IMR-90 (cell line): ENCODE measurements around the gene ARL6IP6. TPM values are rescaled to one million over a fixed set of nuclear protein-coding genes. Genes with fewer than 3 reads are reported as not detected.

ENCODE experiments used
- ATAC-seq: fragments of 200-7000 bp; cut with Tn5 transposase; 2 replicates; pipeline ENCODE4 v1.9.1; 2020; ENCODE audit warnings: low read depth, mild to moderate bottlenecking, moderate library complexity
- BruUV-seq: library from RNA; stranded (reverse); fragments of 400-500 nt; replicated peaks from 2 replicates; lab custom pipeline; 2021; lab: Mats Ljungman, UMichigan
- CTCF ChIA-PET: fragments of 300-600 bp; formaldehyde crosslinking; extraction: SDS; loops from one replicate; lab custom pipeline; 2021; ENCODE audit warnings: antibody characterized with exemption; lab: Yijun Ruan, JAX
- POLR2A ChIA-PET: fragments of 300-600 bp; sonication (Branson Sonifier 250); formaldehyde crosslinking; loops from one replicate; lab custom pipeline; 2022; ENCODE audit warnings: antibody characterized with exemption; ENCODE audit not compliant: unreplicated experiment; lab: Charles Lee
- DNase-seq: peaks from one replicate; pipeline ENCODE4 v3.0.0; 2013
- H2AFZ ChIP-seq: replicated peaks from 2 replicates; pipeline ENCODE3; 2013; ENCODE audit warnings: low read length, mild to moderate bottlenecking; ENCODE audit not compliant: poor library complexity
- H2AK5ac ChIP-seq: 2 replicates; pipeline ENCODE4 v1.6.1; 2013; ENCODE audit warnings: low read depth, low read length, inconsistent platforms
- H2AK9ac ChIP-seq: replicated peaks from 2 replicates; pipeline ENCODE3; 2013; ENCODE audit warnings: mild to moderate bottlenecking, low read depth, low read length, moderate library complexity; ENCODE audit not compliant: poor library complexity
- H2BK120ac ChIP-seq: 2 replicates; pipeline ENCODE4 v1.6.1; 2013; ENCODE audit warnings: low read depth, low read length, inconsistent platforms
- H2BK15ac ChIP-seq: 3 replicates; pipeline ENCODE4 v1.6.1; 2013; ENCODE audit warnings: low read depth, low read length, inconsistent platforms
- H2BK20ac ChIP-seq: 2 replicates; pipeline ENCODE4 v1.6.1; 2013; ENCODE audit warnings: low read depth, mild to moderate bottlenecking, inconsistent platforms, low read length, moderate library complexity
- H2BK5ac ChIP-seq: 2 replicates; pipeline ENCODE4 v1.6.1; 2013; ENCODE audit warnings: mild to moderate bottlenecking, low read depth, low read length, inconsistent platforms; ENCODE audit not compliant: poor library complexity, severe bottlenecking
- H3K14ac ChIP-seq: replicated peaks from 2 replicates; pipeline ENCODE4 v1.6.1; 2013; ENCODE audit warnings: low read depth, low read length, inconsistent platforms
- H3K18ac ChIP-seq: 2 replicates; pipeline ENCODE4 v1.6.1; 2013; ENCODE audit warnings: low read depth, low read length, control low read depth
- H3K23ac ChIP-seq: 2 replicates; pipeline ENCODE4 v1.6.1; 2013; ENCODE audit warnings: low read depth, low read length, inconsistent platforms
- H3K27ac ChIP-seq: 2 replicates; pipeline ENCODE4 v1.5.1; 2013; ENCODE audit warnings: mild to moderate bottlenecking, control low read depth, low read length; ENCODE audit not compliant: insufficient read depth
- H3K27me3 ChIP-seq: 2 replicates; pipeline ENCODE4 v1.6.1; 2013; ENCODE audit warnings: low read length; ENCODE audit not compliant: control insufficient read depth, insufficient read depth
- H3K36me3 ChIP-seq: 2 replicates; pipeline ENCODE4 v1.6.1; 2013; ENCODE audit warnings: low read length, mixed read lengths; ENCODE audit not compliant: control insufficient read depth, insufficient read depth
- H3K4ac ChIP-seq: 2 replicates; pipeline ENCODE4 v1.6.1; 2013; ENCODE audit warnings: low read depth, low read length, inconsistent platforms
- H3K4me1 ChIP-seq: 2 replicates; pipeline ENCODE4 v1.6.1; 2013; ENCODE audit warnings: low read length, mixed read lengths; ENCODE audit not compliant: control insufficient read depth, insufficient read depth
- H3K4me2 ChIP-seq: 2 replicates; pipeline ENCODE4 v1.6.1; 2013; ENCODE audit warnings: low read depth, mild to moderate bottlenecking, control low read depth, low read length, moderate library complexity
- H3K4me3 ChIP-seq: 2 replicates; pipeline ENCODE4 v1.5.1; 2013; ENCODE audit warnings: low read depth, mild to moderate bottlenecking, control low read depth, low read length, moderate library complexity; ENCODE audit not compliant: insufficient read depth
- H3K56ac ChIP-seq: 2 replicates; pipeline ENCODE4 v1.6.1; 2013; ENCODE audit warnings: low read length, inconsistent platforms; ENCODE audit not compliant: insufficient read depth; ENCODE audit errors: extremely low read depth
- H3K79me1 ChIP-seq, 2 experiments: 2 replicates each; pipeline ENCODE4 v1.6.1; 2013; ENCODE audit warnings: low read length in 2 of 2, inconsistent platforms in 1 of 2, low read depth in 1 of 2
- H3K9ac ChIP-seq: 2 replicates; pipeline ENCODE4 v1.6.1; 2013; ENCODE audit warnings: low read depth, low read length, control low read depth
- H3K9me1 ChIP-seq: 2 replicates; pipeline ENCODE4 v1.6.1; 2013; ENCODE audit warnings: low read length, inconsistent platforms; ENCODE audit not compliant: insufficient read depth
- H3K9me3 ChIP-seq: 2 replicates; pipeline ENCODE4 v1.6.1; 2013; ENCODE audit warnings: low read length; ENCODE audit not compliant: control insufficient read depth, insufficient read depth
- H4K20me1 ChIP-seq: 2 replicates; pipeline ENCODE4 v1.6.1; 2013; ENCODE audit warnings: low read length, inconsistent platforms; ENCODE audit not compliant: insufficient read depth
- H4K5ac ChIP-seq: 2 replicates; pipeline ENCODE4 v1.6.1; 2013; ENCODE audit warnings: mild to moderate bottlenecking, low read depth, low read length, control low read depth
- H4K8ac ChIP-seq, 2 experiments: 2 replicates each; pipeline ENCODE4 v1.6.1; 2013; ENCODE audit warnings: low read depth in 2 of 2, low read length in 2 of 2, control low read depth in 1 of 2, inconsistent platforms in 1 of 2
- H4K91ac ChIP-seq: 2 replicates; pipeline ENCODE4 v1.6.1; 2013; ENCODE audit warnings: low read depth, low read length, inconsistent platforms; ENCODE audit not compliant: insufficient read depth
- BHLHE40 ChIP-seq: fragments of 150-350 bp; IDR thresholded peaks from 2 replicates; pipeline ENCODE4 v1.6.1; 2016; ENCODE audit warnings: mild to moderate bottlenecking, low read depth, low read length
- CEBPB ChIP-seq: IDR thresholded peaks from 2 replicates; pipeline ENCODE4 v1.6.1; 2012; ENCODE audit warnings: low read depth, low read length, improper control_type of control experiment
- CHD1 ChIP-seq: IDR thresholded peaks from 2 replicates; pipeline ENCODE4 v1.6.1; 2012; ENCODE audit warnings: low read depth, low read length, improper control_type of control experiment
- FOS ChIP-seq: fragments of 150-350 bp; IDR thresholded peaks from 2 replicates; pipeline ENCODE4 v1.6.1; 2016; ENCODE audit warnings: low read depth, low read length
- MAFK ChIP-seq: IDR thresholded peaks from 2 replicates; pipeline ENCODE4 v1.6.1; 2012; ENCODE audit warnings: low read depth, low read length, improper control_type of control experiment
- MAZ ChIP-seq: IDR thresholded peaks from 2 replicates; pipeline ENCODE4 v1.6.1; 2012; ENCODE audit warnings: low read depth, mild to moderate bottlenecking, low read length, improper control_type of control experiment, moderate library complexity, borderline replicate concordance
- MXI1 ChIP-seq: IDR thresholded peaks from 2 replicates; pipeline ENCODE4 v1.6.1; 2012; ENCODE audit warnings: low read depth, mild to moderate bottlenecking, low read length, moderate library complexity, borderline replicate concordance
- NFE2L2 ChIP-seq: fragments of 150-350 bp; IDR thresholded peaks from 2 replicates; pipeline ENCODE4 v1.6.1; 2016; ENCODE audit warnings: low read depth, mild to moderate bottlenecking, low read length
- RAD21 ChIP-seq: IDR thresholded peaks from 2 replicates; pipeline ENCODE4 v1.6.1; 2012; ENCODE audit warnings: low read length, improper control_type of control experiment
- RCOR1 ChIP-seq: IDR thresholded peaks from 2 replicates; pipeline ENCODE4 v1.6.1; 2012; ENCODE audit warnings: mild to moderate bottlenecking, low read length, improper control_type of control experiment; ENCODE audit not compliant: insufficient replicate concordance
- RFX5 ChIP-seq: IDR thresholded peaks from 2 replicates; pipeline ENCODE4 v1.8.0; 2012; ENCODE audit warnings: low read depth, mild to moderate bottlenecking, low read length, moderate library complexity
- SMC3 ChIP-seq: fragments of 150-350 bp; IDR thresholded peaks from 2 replicates; pipeline ENCODE4 v1.6.1; 2016; ENCODE audit warnings: low read depth, mild to moderate bottlenecking, antibody characterized with exemption, low read length, moderate library complexity
- USF2 ChIP-seq: fragments of 150-350 bp; IDR thresholded peaks from 2 replicates; pipeline ENCODE4 v1.6.1; 2017; ENCODE audit warnings: mild to moderate bottlenecking, antibody characterized with exemption, low read length, low read depth
- WGBS, 2 experiments: methylation state at CpG; one replicate each; pipeline versions ENCODE4 v1.1.5 to v1.1.7; 2013; ENCODE audit warnings: missing lambda C conversion rate in 2 of 2; ENCODE audit not compliant: insufficient read length in 1 of 2; ENCODE audit errors: extremely low coverage in 2 of 2; 5-methylcytosine and 5-hydroxymethylcytosine counted together
- dilution Hi-C: fragments of 300-500 bp; cut with HindIII; formaldehyde crosslinking; loops from one replicate; pipeline ENCODE4 v1.14.3; 2018; ENCODE audit warnings: low sequenced_read_pairs; ENCODE audit not compliant: unreplicated experiment
- in situ Hi-C: fragments of 300-500 bp; cut with MboI; formaldehyde crosslinking; loops from 3 replicates; pipeline ENCODE4 v1.14.3; 2019; ENCODE audit warnings: low sequenced_read_pairs, inconsistent platforms, mixed read lengths
- intact Hi-C: fragments of 100-400 bp; cut with micrococcal nuclease; formaldehyde crosslinking; loops from 2 replicates; pipeline ENCODE4 v1.10.0; 2022
- polyA plus RNA-seq, 3 experiments: library from polyadenylated mRNA; depleted of rRNA; stranded (reverse); fragments of >200 nt; gene quantifications; 2 replicates each; pipeline ENCODE4 v1.2.3, GENCODE V29; 2012; ENCODE audit warnings: low replicate concordance in 1 of 3
- total RNA-seq: library from RNA; depleted of rRNA; stranded (reverse); fragments of >200 nt; gene quantifications from 2 replicates; pipeline ENCODE4 v1.2.3, GENCODE V29; 2012
- TF ChIP-seq, protein P1 (sequence below): conservative IDR thresholded peaks from 2 replicates; pipeline ENCODE4 v1.5.1; 2012; ENCODE audit warnings: mild to moderate bottlenecking, low read depth, low read length, improper control_type of control experiment
- TF ChIP-seq, protein P2 (sequence below): fragments of 150-350 bp; IDR thresholded peaks from 2 replicates; pipeline ENCODE4 v1.6.1; 2016; ENCODE audit warnings: low read depth, mild to moderate bottlenecking, low read length, moderate library complexity, borderline replicate concordance

Gene ARL6IP6
- total and polyA plus RNA-seq, 2 of the 4 experiments (the other 2 are of a cell fraction) = 4.1 to 14.7 TPM

DNA sequence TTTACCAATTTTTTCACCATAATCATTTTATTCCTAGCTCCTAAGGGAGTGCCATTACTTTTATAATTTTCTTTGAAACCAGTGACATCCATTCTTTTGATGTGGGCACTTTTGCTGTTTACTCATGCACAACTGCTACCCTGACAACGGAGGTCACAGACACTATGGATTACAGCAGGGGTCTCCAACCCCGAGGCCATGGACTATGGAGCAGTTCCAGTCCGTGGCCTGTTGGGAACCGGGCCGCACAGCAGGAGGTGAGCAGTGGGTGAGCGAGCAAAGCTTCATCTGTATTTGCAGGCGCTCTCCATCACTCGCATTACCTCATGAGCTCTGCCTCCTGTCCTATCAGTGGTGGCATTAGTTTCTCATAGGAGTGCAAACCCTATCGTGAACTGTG lies 35.8 kb upstream of the ARL6IP6 start:
- no peak overlapping the region for H2BK15ac ChIP-seq
- H3K18ac ChIP-seq = no peak overlapping the region
- no peak overlapping the region for H3K4ac ChIP-seq
- no peak overlapping the region for H3K56ac ChIP-seq
- H3K4me1 ChIP-seq = no peaks in the 10 kb centered on the region
- H3K9me3 ChIP-seq = no peaks in the 10 kb centered on the region
- H3K27me3 ChIP-seq = no peaks in the 10 kb centered on the region
- peaks cover 2% of the 10 kb centered on the region; the same call in 1 of the 2 replicates for H3K36me3 ChIP-seq
- no peak overlapping the region for H3K14ac ChIP-seq
- in situ Hi-C loops (no loop called here), intact Hi-C loops (no loop called here), dilution Hi-C loops (no loop called here)
- no peak overlapping the region for H2AK9ac ChIP-seq
- H3K9me1 ChIP-seq = peaks cover 4% of the 10 kb centered on the region; the same call in 1 of the 2 replicates
- no peak overlapping the region for H4K8ac ChIP-seq
- no peak overlapping the region for H2BK5ac ChIP-seq
- H2AK5ac ChIP-seq = no peak overlapping the region
- H4K5ac ChIP-seq = no peak overlapping the region
- no peak overlapping the region for H3K9ac ChIP-seq
- H3K4me3 ChIP-seq = no peak overlapping the region
- H3K23ac ChIP-seq = no peak overlapping the region
- no peak overlapping the region for H2BK20ac ChIP-seq
- no peak overlapping the region for H4K91ac ChIP-seq
- no TSS peak for BruUV-seq
- H3K79me1 ChIP-seq = peaks cover 10 to 22% of the 10 kb centered on the region in 2 experiments; a peak in 3 of 4 replicates
- no peak overlapping the region for H2AFZ ChIP-seq
- no peak overlapping the region for H3K27ac ChIP-seq
- H3K4me2 ChIP-seq = no peak overlapping the region
- TF ChIP-seq MAFK (no peak), NFE2L2 (no peak), RAD21 (no peak), RCOR1 (no peak), CHD1 (no peak), MXI1 (no peak), SMC3 (no peak), RFX5 (no peak), USF2 (no peak), BHLHE40 (no peak), CEBPB (no peak), MAZ (no peak), FOS (no peak)
- TF ChIP-seq, protein P1, sequence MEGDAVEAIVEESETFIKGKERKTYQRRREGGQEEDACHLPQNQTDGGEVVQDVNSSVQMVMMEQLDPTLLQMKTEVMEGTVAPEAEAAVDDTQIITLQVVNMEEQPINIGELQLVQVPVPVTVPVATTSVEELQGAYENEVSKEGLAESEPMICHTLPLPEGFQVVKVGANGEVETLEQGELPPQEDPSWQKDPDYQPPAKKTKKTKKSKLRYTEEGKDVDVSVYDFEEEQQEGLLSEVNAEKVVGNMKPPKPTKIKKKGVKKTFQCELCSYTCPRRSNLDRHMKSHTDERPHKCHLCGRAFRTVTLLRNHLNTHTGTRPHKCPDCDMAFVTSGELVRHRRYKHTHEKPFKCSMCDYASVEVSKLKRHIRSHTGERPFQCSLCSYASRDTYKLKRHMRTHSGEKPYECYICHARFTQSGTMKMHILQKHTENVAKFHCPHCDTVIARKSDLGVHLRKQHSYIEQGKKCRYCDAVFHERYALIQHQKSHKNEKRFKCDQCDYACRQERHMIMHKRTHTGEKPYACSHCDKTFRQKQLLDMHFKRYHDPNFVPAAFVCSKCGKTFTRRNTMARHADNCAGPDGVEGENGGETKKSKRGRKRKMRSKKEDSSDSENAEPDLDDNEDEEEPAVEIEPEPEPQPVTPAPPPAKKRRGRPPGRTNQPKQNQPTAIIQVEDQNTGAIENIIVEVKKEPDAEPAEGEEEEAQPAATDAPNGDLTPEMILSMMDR = no peak
- TF ChIP-seq, protein P2, sequence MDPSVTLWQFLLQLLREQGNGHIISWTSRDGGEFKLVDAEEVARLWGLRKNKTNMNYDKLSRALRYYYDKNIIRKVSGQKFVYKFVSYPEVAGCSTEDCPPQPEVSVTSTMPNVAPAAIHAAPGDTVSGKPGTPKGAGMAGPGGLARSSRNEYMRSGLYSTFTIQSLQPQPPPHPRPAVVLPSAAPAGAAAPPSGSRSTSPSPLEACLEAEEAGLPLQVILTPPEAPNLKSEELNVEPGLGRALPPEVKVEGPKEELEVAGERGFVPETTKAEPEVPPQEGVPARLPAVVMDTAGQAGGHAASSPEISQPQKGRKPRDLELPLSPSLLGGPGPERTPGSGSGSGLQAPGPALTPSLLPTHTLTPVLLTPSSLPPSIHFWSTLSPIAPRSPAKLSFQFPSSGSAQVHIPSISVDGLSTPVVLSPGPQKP = no peak
- H4K20me1 ChIP-seq = no peaks in the 10 kb centered on the region
- no peak overlapping the region for H2BK120ac ChIP-seq
- CTCF ChIA-PET = no interaction called here
- ATAC-seq = no peak
- DNase-seq = no peak
- 91% methylated on average over 6 of the region's 9 CpGs; no CpG with 5 or more reads in 1 of the 2 experiments for WGBS, 2 experiments
- POLR2A ChIA-PET = no interaction called here
